Trophoblast cell (in vitro differentiated cells and primary cell): ENCODE data around the gene SPATA6.

Experiments
- DNase-seq, 2 donors: peaks; one replicate each; pipeline ENCODE4 v3.0.0-alpha.2; 2016
- H2AFZ ChIP-seq: 2 replicates; pipeline ENCODE4 v1.6.1; 2013; ENCODE audit warnings: low read length, moderate library complexity, mild to moderate bottlenecking; ENCODE audit not compliant: insufficient read depth, poor library complexity
- H2AK5ac ChIP-seq: 2 replicates; pipeline ENCODE4 v1.6.1; 2013; ENCODE audit warnings: mild to moderate bottlenecking, low read length
- H2BK120ac ChIP-seq: 2 replicates; pipeline ENCODE4 v1.6.1; 2013; ENCODE audit warnings: low read length, mild to moderate bottlenecking, moderate library complexity; ENCODE audit not compliant: insufficient read depth, poor library complexity
- H2BK12ac ChIP-seq: 2 replicates; pipeline ENCODE4 v1.6.1; 2013; ENCODE audit warnings: mild to moderate bottlenecking, low read length, moderate library complexity
- H2BK5ac ChIP-seq: 2 replicates; pipeline ENCODE4 v1.6.1; 2013; ENCODE audit warnings: low read length, low read depth, moderate library complexity, mild to moderate bottlenecking; ENCODE audit not compliant: poor library complexity
- H3K14ac ChIP-seq: 2 replicates; pipeline ENCODE4 v1.6.1; 2013; ENCODE audit warnings: mild to moderate bottlenecking, low read length
- H3K18ac ChIP-seq: 2 replicates; pipeline ENCODE4 v1.6.1; 2013; ENCODE audit warnings: mild to moderate bottlenecking, low read length
- H3K23ac ChIP-seq: 2 replicates; pipeline ENCODE4 v1.6.1; 2013; ENCODE audit warnings: low read length
- H3K27ac ChIP-seq: 2 replicates; pipeline ENCODE4 v1.5.1; 2013; ENCODE audit warnings: low read depth, mild to moderate bottlenecking, inconsistent platforms, low read length, moderate library complexity
- H3K27me3 ChIP-seq: 2 replicates; pipeline ENCODE4 v1.6.1; 2013; ENCODE audit warnings: inconsistent platforms, mild to moderate bottlenecking, low read length, moderate library complexity; ENCODE audit not compliant: insufficient read depth
- H3K36me3 ChIP-seq, 2 experiments: 1 replicate in 1 of 2; 2 replicates in 1 of 2; pipeline ENCODE4 v1.6.1; 2013; ENCODE audit warnings: low read length in 2 of 2, mild to moderate bottlenecking in 2 of 2, moderate library complexity in 1 of 2; ENCODE audit not compliant: insufficient read depth in 2 of 2, control insufficient read depth in 1 of 2
- H3K4ac ChIP-seq: 2 replicates; pipeline ENCODE4 v1.6.1; 2013; ENCODE audit warnings: low read depth, mild to moderate bottlenecking, low read length, moderate library complexity
- H3K4me1 ChIP-seq, 2 experiments: 1 replicate in 1 of 2; 2 replicates in 1 of 2; pipeline ENCODE4 v1.6.1; 2013; ENCODE audit warnings: low read length in 2 of 2, mild to moderate bottlenecking in 2 of 2, moderate library complexity in 1 of 2; ENCODE audit not compliant: insufficient read depth in 2 of 2, control insufficient read depth in 1 of 2
- H3K4me2 ChIP-seq: 2 replicates; pipeline ENCODE4 v1.6.1; 2013; ENCODE audit warnings: inconsistent platforms, mild to moderate bottlenecking, low read length, moderate library complexity
- H3K4me3 ChIP-seq: 2 replicates; pipeline ENCODE4 v1.5.1; 2013; ENCODE audit warnings: mild to moderate bottlenecking, low read depth, low read length, inconsistent platforms
- H3K79me1 ChIP-seq: one replicate; pipeline ENCODE4 v1.6.1; 2013; ENCODE audit warnings: low read length
- H3K79me2 ChIP-seq: 2 replicates; pipeline ENCODE4 v1.6.1; 2013; ENCODE audit warnings: low read length, mild to moderate bottlenecking; ENCODE audit not compliant: control insufficient read depth, insufficient read depth, poor library complexity
- H3K9ac ChIP-seq: 2 replicates; pipeline ENCODE4 v1.6.1; 2013; ENCODE audit warnings: mild to moderate bottlenecking, low read length
- H3K9me3 ChIP-seq: 2 replicates; pipeline ENCODE4 v1.6.1; 2013; ENCODE audit warnings: low read depth, mild to moderate bottlenecking, control low read depth, inconsistent platforms, low read length; ENCODE audit not compliant: insufficient read depth
- H4K12ac ChIP-seq: 2 replicates; pipeline ENCODE4 v1.6.1; 2013; ENCODE audit warnings: low read depth, mild to moderate bottlenecking, low read length, moderate library complexity
- H4K8ac ChIP-seq: 2 replicates; pipeline ENCODE4 v1.6.1; 2013; ENCODE audit warnings: low read depth, mild to moderate bottlenecking, low read length, moderate library complexity
- H4K91ac ChIP-seq: one replicate; pipeline ENCODE4 v1.6.1; 2013; ENCODE audit warnings: low read depth, mild to moderate bottlenecking, low read length, moderate library complexity
- WGBS: extraction: QIAGEN DNeasy Blood & Tissue Kit; methylation state at CpG from one replicate; pipeline ENCODE4 v1.1.7; 2013; ENCODE audit warnings: missing lambda C conversion rate; ENCODE audit not compliant: insufficient read length, insufficient coverage; ENCODE audit errors: extremely low coverage; 5-methylcytosine and 5-hydroxymethylcytosine counted together

Gene SPATA6

GRCh38 chr1:48430832-48431231, 41.2 kb downstream of the SPATA6 start:
- no peak overlapping the region for H3K4ac ChIP-seq
- WGBS, result no CpG with 5 or more reads among the region's 1 CpG

GRCh38 chr1:48422009-48422408, 50.0 kb downstream of the SPATA6 start:
- Histone ChIP-seq H2AK5ac (no peak overlapping the region), H3K4ac (no peak overlapping the region), H3K18ac (no peak overlapping the region), H3K4me3 (no peak overlapping the region), H3K9me3 (no peaks in the 10 kb centered on the region), H3K27ac (no peak overlapping the region), H3K27me3 (no peaks in the 10 kb centered on the region), H4K8ac (no peak overlapping the region), H3K14ac (no peak overlapping the region), H4K12ac (no peak overlapping the region), H3K23ac (no peak overlapping the region), H3K79me2 (no peaks in the 10 kb centered on the region), H2BK120ac (no peak overlapping the region), H2BK12ac (no peak overlapping the region), H3K9ac (no peak overlapping the region), H3K36me3 (no peaks in the 10 kb centered on the region), H3K4me1 (no peaks in the 10 kb centered on the region), H3K79me1 (no peaks in the 10 kb centered on the region), H3K4me2 (no peak overlapping the region), H2AFZ (no peak overlapping the region), H2BK5ac (no peak overlapping the region), H4K91ac (no peak overlapping the region)
- no CpG with 5 or more reads among the region's 1 CpG for WGBS
- DNase-seq, result no peak

More at GRCh38 chr1:48430832-48431231, 41.2 kb downstream of the SPATA6 start:
- H3K14ac ChIP-seq, result no peak overlapping the region
- no peaks in the 10 kb centered on the region for H3K36me3 ChIP-seq
- no peak overlapping the region for H4K8ac ChIP-seq
- no peak overlapping the region for H2AFZ ChIP-seq
- H3K9me3 ChIP-seq, result no peaks in the 10 kb centered on the region
- H3K27ac ChIP-seq, result no peak overlapping the region
- H2BK120ac ChIP-seq, result no peak overlapping the region
- H3K18ac ChIP-seq, result no peak overlapping the region
- H3K4me3 ChIP-seq, result no peak overlapping the region
- no peak for DNase-seq
- H4K12ac ChIP-seq, result no peak overlapping the region
- no peak overlapping the region for H3K4me2 ChIP-seq
- no peak overlapping the region for H2AK5ac ChIP-seq
- H3K79me1 ChIP-seq, result no peaks in the 10 kb centered on the region
- no peak overlapping the region for H2BK12ac ChIP-seq
- no peak overlapping the region for H2BK5ac ChIP-seq
- H3K27me3 ChIP-seq, result no peaks in the 10 kb centered on the region
- no peak overlapping the region for H3K9ac ChIP-seq
- H3K79me2 ChIP-seq, result no peaks in the 10 kb centered on the region
- H3K4me1 ChIP-seq, result no peaks in the 10 kb centered on the region
- no peak overlapping the region for H4K91ac ChIP-seq
- no peak overlapping the region for H3K23ac ChIP-seq

- no CpG with 5 or more reads among the region's 1 CpG for WGBS
- Histone ChIP-seq H3K23ac (no peak overlapping the region), H2AK5ac (no peak overlapping the region)
Observed at GRCh38 chr1:48418742-48419141, 53.3 kb downstream of the SPATA6 start.

GRCh38 chr1:48415050-48415449, 57.0 kb downstream of the SPATA6 start:
- Histone ChIP-seq H2BK12ac (no peak overlapping the region), H3K27ac (no peak overlapping the region)
- DNase-seq, result no peak

More at GRCh38 chr1:48418742-48419141, 53.3 kb downstream of the SPATA6 start:
- no peaks in the 10 kb centered on the region for H3K4me1 ChIP-seq
- H4K8ac ChIP-seq, result no peak overlapping the region
- H2BK120ac ChIP-seq, result no peak overlapping the region
- H4K12ac ChIP-seq, result no peak overlapping the region
- no peak overlapping the region for H2BK12ac ChIP-seq
- no peak for DNase-seq
- no peak overlapping the region for H3K9ac ChIP-seq
- H3K27me3 ChIP-seq, result no peaks in the 10 kb centered on the region
- H3K79me2 ChIP-seq, result no peaks in the 10 kb centered on the region
- H3K18ac ChIP-seq, result no peak overlapping the region
- no peak overlapping the region for H3K4me2 ChIP-seq
- no peaks in the 10 kb centered on the region for H3K36me3 ChIP-seq
- H3K14ac ChIP-seq, result no peak overlapping the region
- no peaks in the 10 kb centered on the region for H3K9me3 ChIP-seq
- H3K27ac ChIP-seq, result no peak overlapping the region
- no peak overlapping the region for H3K4ac ChIP-seq
- no peak overlapping the region for H3K4me3 ChIP-seq
- no peak overlapping the region for H2AFZ ChIP-seq
- no peaks in the 10 kb centered on the region for H3K79me1 ChIP-seq
- H4K91ac ChIP-seq, result no peak overlapping the region
- no peak overlapping the region for H2BK5ac ChIP-seq

More at GRCh38 chr1:48415050-48415449, 57.0 kb downstream of the SPATA6 start:
- no CpG with 5 or more reads among the region's 4 CpGs for WGBS
- Histone ChIP-seq H3K9me3 (no peaks in the 10 kb centered on the region), H4K91ac (no peak overlapping the region), H2AK5ac (no peak overlapping the region), H4K8ac (no peak overlapping the region), H3K4ac (no peak overlapping the region), H4K12ac (no peak overlapping the region), H3K79me2 (no peaks in the 10 kb centered on the region), H2AFZ (no peak overlapping the region), H3K23ac (no peak overlapping the region), H3K14ac (no peak overlapping the region), H3K27me3 (no peaks in the 10 kb centered on the region), H2BK5ac (no peak overlapping the region), H3K18ac (no peak overlapping the region), H3K36me3 (no peaks in the 10 kb centered on the region), H3K4me2 (no peak overlapping the region), H3K9ac (no peak overlapping the region), H3K79me1 (no peaks in the 10 kb centered on the region), H3K4me1 (no peaks in the 10 kb centered on the region), H3K4me3 (no peak overlapping the region), H2BK120ac (no peak overlapping the region)
